Epithelial cell of esophagus (primary cell): ENCODE measurements around the gene VN1R5.

Experiments used
- DNase-seq: peaks from one replicate; pipeline ENCODE4 v3.0.0; 2010; ENCODE audit warnings: low read depth
- H3K4me3 ChIP-seq: 2 replicates; pipeline ENCODE4 v1.5.1; 2011; ENCODE audit warnings: mild to moderate bottlenecking, low read length, control low read depth
- TF ChIP-seq, protein P1 (sequence below): IDR thresholded peaks from 2 replicates; pipeline ENCODE4 v1.5.1; 2011; ENCODE audit warnings: low read depth, mild to moderate bottlenecking, low read length, control low read depth, inconsistent platforms; ENCODE audit not compliant: insufficient read depth; ENCODE audit errors: missing control alignments

Gene VN1R5

GRCh38 chr1:247295274-247295684 lies 39.4 kb downstream of the VN1R5 start:
- DNase-seq: no peak
- TF ChIP-seq, protein P1, sequence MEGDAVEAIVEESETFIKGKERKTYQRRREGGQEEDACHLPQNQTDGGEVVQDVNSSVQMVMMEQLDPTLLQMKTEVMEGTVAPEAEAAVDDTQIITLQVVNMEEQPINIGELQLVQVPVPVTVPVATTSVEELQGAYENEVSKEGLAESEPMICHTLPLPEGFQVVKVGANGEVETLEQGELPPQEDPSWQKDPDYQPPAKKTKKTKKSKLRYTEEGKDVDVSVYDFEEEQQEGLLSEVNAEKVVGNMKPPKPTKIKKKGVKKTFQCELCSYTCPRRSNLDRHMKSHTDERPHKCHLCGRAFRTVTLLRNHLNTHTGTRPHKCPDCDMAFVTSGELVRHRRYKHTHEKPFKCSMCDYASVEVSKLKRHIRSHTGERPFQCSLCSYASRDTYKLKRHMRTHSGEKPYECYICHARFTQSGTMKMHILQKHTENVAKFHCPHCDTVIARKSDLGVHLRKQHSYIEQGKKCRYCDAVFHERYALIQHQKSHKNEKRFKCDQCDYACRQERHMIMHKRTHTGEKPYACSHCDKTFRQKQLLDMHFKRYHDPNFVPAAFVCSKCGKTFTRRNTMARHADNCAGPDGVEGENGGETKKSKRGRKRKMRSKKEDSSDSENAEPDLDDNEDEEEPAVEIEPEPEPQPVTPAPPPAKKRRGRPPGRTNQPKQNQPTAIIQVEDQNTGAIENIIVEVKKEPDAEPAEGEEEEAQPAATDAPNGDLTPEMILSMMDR: no peak
- H3K4me3 ChIP-seq: no peak overlapping the region

GRCh38 chr1:247295746-247296145 lies 39.9 kb downstream of the VN1R5 start:
- TF ChIP-seq, protein P1: no peak
- no peak for DNase-seq

GRCh38 chr1:247296599-247297180 lies 40.8 kb downstream of the VN1R5 start:
- no peak overlapping the region for H3K4me3 ChIP-seq
- DNase-seq: no peak
- TF ChIP-seq, protein P1: no peak

More at GRCh38 chr1:247295746-247296145, 39.9 kb downstream of the VN1R5 start:
- no peak overlapping the region for H3K4me3 ChIP-seq

GRCh38 chr1:247297263-247298123 lies 41.6 kb downstream of the VN1R5 start:
- no peak for DNase-seq
- TF ChIP-seq, protein P1: no peak
- H3K4me3 ChIP-seq: no peak overlapping the region

DNA sequence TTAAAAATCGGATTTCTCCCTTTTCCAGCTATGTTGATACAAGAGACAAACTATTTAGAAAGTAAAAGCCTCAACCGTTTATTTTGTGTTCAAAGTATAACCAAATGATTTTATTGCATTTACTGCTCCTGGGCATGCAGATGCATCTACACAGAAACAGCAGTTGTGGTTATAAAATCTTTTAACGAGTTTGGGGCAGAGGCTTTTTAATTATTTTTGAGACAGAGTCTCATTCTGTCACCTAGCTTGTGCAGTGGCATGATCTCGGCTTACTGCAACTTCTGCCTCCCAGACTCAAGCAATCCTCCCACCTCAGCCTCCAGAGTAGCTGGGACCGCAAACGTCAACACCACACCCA lies 42.2 kb downstream of the VN1R5 start:
- H3K4me3 ChIP-seq: no peak overlapping the region
- TF ChIP-seq, protein P1: no peak
- no peak for DNase-seq

DNA sequence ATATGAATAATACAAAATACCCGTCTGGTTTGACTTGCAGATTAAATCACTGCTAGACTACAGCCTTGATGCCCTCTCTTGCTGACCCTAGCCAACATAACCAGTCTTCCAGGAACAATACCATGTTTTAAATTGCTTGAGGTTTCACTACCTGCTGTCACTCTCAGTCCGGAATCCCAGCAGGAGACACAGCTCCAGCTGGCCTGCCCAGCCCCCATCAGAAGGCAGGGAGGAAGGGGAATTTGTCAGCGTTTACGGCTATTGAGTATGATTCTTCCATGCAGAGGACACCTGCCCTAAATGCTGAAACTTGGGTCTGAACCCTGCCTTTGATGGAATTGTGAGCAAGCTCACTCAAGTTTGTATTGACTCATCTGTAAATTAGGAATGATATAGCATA lies 42.8 kb downstream of the VN1R5 start:
- TF ChIP-seq, protein P1: no peak
- no peak for DNase-seq
- H3K4me3 ChIP-seq: no peak overlapping the region
